Measurements from ENCODE around the gene TTLL13. TPM values are rescaled to one million over a fixed set of nuclear protein-coding genes. Genes with fewer than 3 reads are reported as not detected.
A peak's percentile ranks its signal among the peaks of the same experiment; 100 is the strongest.
"Not testable (repeated sequence)": the region's sequence is repeated elsewhere in the genome, so short reads cannot be mapped to it uniquely, and the experiment has no call there.

TTLL13 gene
- total and polyA plus RNA-seq, 9 of the 15 experiments (the other 6 are each of a cell fraction or from before 2014, with no cell fraction given) = 0.05 to 0.24 (median 0.11) TPM; not detected in 1

DNA sequence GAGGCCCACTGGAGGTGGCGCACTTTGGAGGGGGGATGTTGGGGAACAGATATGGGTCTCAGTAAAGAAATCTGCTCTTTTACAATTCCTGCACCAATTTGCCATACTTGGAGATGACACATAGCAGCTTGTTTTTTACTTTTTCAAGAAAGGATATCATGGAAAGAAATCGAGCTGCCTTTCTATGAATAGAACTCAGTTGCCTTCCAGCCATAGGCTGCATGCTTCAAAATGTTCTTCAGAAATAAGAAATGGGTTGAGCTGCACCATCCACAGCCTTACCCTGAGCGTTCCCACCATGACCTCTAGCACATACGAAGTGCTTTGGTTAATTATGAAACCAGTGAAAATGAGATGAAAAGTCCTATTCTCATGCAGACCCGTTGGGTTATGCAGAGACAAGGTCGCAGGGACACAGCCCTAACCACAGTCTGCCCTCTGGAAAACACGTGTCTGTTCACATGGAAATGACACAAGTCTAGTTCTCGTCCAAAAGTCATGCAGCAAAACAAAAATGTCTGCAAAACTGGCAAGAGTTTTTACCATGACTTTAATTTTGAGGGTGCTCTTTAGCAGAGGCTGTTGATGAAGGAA, 52.4 kb downstream of the TTLL13 start (continued):
- TF ChIP-seq, protein P1, sequence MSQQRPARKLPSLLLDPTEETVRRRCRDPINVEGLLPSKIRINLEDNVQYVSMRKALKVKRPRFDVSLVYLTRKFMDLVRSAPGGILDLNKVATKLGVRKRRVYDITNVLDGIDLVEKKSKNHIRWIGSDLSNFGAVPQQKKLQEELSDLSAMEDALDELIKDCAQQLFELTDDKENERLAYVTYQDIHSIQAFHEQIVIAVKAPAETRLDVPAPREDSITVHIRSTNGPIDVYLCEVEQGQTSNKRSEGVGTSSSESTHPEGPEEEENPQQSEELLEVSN (IDR thresholded peaks at IDR 0.05; ENCODE audit: borderline replicate concordance in 1 of 2, extremely low read depth in 1 of 2, insufficient read depth in 1 of 2, insufficient read length in 1 of 2, low read depth in 1 of 2, low read length in 1 of 2, poor library complexity in 1 of 2, severe bottlenecking in 1 of 2) = peak in 1 of 2 experiments; percentile 12
- no peak for TF ChIP-seq CBFB (CRISPR knock-in tag; IDR thresholded peaks at IDR 0.05)
- no peak for TF ChIP-seq ZFX (CRISPR knock-in tag; IDR thresholded peaks at IDR 0.05)

DNA sequence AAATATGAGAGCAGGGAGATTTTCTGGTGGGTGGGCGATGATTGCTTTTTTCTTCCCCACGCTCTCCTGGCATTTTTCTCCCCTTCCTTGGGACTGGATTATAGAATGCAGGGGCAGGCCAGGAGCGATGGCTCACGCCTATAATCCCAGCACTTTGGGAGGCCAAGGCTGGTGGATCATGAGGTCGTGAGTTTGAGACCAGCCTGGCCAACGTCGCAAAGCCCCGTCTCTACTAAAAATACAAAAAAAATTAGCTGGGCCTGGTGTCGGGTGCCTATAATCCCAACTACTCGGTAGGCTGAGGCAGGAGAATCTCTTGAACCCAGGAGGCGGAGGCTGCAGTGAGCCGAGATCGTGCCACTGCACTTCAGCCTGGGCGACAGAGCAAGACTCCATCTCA, 56.0 kb downstream of the TTLL13 start:
- CTCF ChIA-PET (ENCODE audit: low intra/inter-chr PET ratio); FAIRE-seq; H3K4me3 ChIP-seq; H3K27me3 ChIP-seq (ENCODE audit: control insufficient read depth in 2 of 2, insufficient read depth in 2 of 2, low read length in 2 of 2); H3K36me3 ChIP-seq (ENCODE audit: control insufficient read depth, insufficient read depth, low read length); H3K9ac ChIP-seq (ENCODE audit: insufficient read depth in 1 of 2, low read depth in 2 of 2, low read length in 2 of 2); H3K9me3 ChIP-seq (replicated peaks; ENCODE audit: control insufficient read depth, insufficient read depth, low read depth, low read length); H3K4me2 ChIP-seq (ENCODE audit: insufficient read depth, low read length); H3K9me1 ChIP-seq (ENCODE audit: control insufficient read depth, insufficient read depth, low read length); BruUV-seq (replicated peaks); DNase-seq (ENCODE audit: extremely low read depth in 1 of 4, low spot score in 3 of 4); H3K27ac ChIP-seq (ENCODE audit: extremely low read depth, low read depth, low read length); H4K20me1 ChIP-seq (replicated peaks; ENCODE audit: control insufficient read depth, insufficient read depth, low read length); H3K79me2 ChIP-seq (ENCODE audit: control insufficient read depth, insufficient read depth, low read length); H2AFZ ChIP-seq (ENCODE audit: low read depth, low read length); ATAC-seq; intact Hi-C loops (cut with micrococcal nuclease): not testable (repeated sequence)
- 76% methylated on average over 12 of the region's 14 CpGs for WGBS (ENCODE audit: insufficient coverage, low coverage, missing lambda C conversion rate)
- POLR2A ChIA-PET = interaction anchor here (0.6 kb wide), 1 partner anchor 387 kb away, joined by 3 read pairs; no protein-coding TSS in a partner anchor
- in situ Hi-C loops (cut with MboI) = loop anchor here (25.0 kb wide), 1 partner anchor 932 kb away; no protein-coding TSS in a partner anchor
- peaks cover 10 to 18% of the 10 kb centered on the region in 2 experiments for H3K4me1 ChIP-seq (replicated peaks in 1 of 2; ENCODE audit: control insufficient read depth in 2 of 2, insufficient read depth in 2 of 2, low read length in 2 of 2)

Measured in K562 (cell line).